Measurements from ENCODE around the gene HOXC10. TPM values are rescaled to one million over a fixed set of nuclear protein-coding genes. Genes with fewer than 3 reads are reported as not detected.

Gene HOXC10
- total RNA-seq, 2 donors from 2014 or later, result not detected

DNA sequence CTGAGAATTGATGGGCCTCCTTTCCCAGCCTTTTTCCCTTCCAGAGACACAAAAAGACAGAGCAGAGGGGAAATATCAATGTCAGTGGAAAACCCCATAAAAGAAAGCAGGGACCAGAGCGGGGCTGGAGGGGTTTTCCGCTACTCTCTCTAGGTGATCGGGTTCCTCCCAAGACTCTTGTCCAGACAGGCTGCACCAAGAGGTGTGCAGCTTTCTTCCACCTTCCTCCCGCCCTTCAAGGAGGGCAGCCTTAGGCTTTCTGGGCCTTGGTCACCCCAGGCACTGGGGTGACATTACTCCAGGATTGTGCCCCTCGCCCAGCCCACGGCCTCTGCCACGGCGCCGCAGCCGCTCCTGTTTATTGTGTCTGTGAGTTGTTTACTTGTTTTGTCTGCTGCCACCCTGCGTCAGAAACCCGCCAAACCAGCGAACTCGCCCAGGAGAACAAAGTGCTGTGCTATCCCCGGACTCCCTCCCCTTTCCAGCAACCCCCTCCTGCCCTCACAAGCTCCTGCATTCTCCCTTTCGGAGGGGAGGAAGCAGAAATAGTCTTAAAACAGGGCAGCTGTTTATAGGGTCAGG is 36.6 kb downstream of the HOXC10 start:
- no peaks in the 10 kb centered on the region for H3K36me3 Mint-ChIP-seq
- H3K9me3 Mint-ChIP-seq, result no peaks in the 10 kb centered on the region
- H3K27ac Mint-ChIP-seq, result no peak overlapping the region
- DNase-seq (ENCODE audit: low spot score in 2 of 2) (no peak), ATAC-seq (no peak)

DNA sequence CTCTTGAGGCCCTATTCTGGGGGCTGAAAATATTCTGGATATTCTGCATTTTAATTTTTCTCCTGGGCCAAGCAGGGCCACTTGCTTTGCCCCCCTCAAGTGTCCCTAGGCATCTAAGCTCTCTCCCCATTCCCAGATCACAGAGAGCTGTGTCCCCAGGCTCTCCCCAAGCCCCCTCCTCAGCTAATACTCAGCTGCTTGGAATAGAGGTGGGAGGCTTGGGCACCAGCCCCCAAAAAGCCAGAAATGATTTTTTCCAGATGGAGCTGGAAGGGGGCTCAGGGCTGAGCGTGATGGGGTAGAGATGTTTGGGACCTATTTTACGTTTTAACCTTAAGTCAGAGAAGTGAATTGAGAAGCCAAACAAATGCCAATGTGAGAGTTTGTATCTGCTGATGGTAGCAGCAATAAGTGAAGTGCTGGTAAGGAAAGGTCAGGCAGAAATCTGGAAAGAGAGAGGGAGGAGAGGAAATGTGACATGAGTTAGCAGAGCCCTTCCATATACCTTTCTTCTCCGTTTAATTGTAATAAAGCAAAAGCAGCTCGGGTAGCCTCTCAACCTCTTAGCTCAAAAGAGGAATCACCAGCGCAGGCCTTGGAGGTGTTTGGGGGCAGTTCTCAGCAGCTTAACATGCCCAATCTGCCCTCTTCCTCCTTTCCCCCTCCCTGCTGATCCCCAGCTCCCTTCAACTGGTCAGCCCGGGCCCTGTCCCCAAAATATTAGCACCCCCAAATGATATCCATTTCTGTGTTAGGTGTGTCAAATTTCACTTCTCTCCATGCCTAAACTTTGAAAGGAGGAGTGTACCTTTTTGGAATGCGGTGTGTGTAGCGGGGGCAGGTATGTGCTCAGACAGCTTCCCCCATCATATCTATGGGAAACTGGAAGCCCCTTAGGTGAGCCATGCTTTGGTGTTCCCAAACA is 38.3 kb downstream of the HOXC10 start:
- DNase-seq (ENCODE audit: low spot score in 2 of 2) (no peak), ATAC-seq (no peak)
- H3K27ac Mint-ChIP-seq, result no peak overlapping the region
- H3K9me3 Mint-ChIP-seq, result no peaks in the 10 kb centered on the region
- H3K36me3 Mint-ChIP-seq, result no peaks in the 10 kb centered on the region

DNA sequence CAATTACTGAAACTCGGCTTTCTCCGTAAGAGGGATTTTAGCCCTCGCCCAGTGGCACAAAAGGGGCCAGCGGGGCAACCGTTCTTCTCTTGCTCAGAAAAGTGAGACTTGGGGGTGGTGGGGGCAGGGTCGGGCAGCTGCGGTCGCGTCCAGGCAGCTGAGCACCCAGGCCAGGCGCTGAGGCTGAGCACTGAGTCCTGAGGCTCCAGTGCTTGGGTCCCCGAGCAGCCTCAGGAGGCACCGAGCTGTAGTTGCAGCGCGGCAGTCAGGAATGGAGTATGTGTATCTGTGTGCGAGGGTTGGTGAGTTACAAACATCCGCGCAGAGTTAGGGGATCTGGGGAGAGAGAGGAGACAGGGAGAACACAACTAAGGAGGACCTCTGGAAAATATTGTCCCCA is 39.2 kb downstream of the HOXC10 start:
- no peaks in the 10 kb centered on the region for H3K36me3 Mint-ChIP-seq
- DNase-seq (ENCODE audit: low spot score in 2 of 2), result no peak
- no peak for ATAC-seq
- H3K27ac Mint-ChIP-seq, result no peak overlapping the region
- no peaks in the 10 kb centered on the region for H3K9me3 Mint-ChIP-seq

DNA sequence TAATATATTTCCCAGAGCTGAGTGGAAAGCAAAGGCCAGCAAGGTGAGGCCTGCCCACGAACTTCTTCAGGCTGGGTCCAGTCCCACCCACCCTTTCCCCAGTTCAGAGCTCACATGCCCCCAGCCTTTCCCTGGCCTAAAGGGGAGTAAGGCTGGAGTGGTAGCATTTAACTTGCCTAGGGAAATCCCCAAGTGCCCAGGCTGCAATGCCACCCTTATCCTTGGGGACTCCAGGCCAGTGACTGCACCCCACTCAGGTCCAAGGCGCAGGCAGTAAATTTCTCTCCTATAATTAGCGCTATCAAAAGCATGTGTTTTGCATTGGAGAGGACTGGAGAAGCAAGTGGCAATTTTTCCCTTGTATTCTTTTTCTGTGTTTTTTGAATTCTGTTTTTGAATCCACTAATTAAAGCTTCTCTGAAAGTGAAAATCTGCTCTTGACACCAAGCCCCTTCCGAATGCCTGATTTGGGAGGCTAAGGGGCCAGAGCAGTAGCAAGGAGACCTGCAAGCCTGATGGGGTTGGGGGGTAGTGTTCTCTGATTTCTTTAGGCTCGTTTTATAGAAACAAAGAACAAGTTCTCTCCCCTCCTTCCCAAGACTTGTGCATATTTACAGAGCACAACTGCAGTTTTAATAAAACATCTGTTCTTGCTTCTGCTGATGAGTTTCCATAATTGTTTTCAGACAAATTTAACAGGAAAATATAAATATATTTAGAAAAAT is 39.8 kb downstream of the HOXC10 start:
- no peak for DNase-seq (ENCODE audit: low spot score in 2 of 2)
- Mint-ChIP-seq H3K9me3 (no peaks in the 10 kb centered on the region), H3K27ac (no peak overlapping the region), H3K36me3 (no peaks in the 10 kb centered on the region)
- no peak for ATAC-seq

DNA sequence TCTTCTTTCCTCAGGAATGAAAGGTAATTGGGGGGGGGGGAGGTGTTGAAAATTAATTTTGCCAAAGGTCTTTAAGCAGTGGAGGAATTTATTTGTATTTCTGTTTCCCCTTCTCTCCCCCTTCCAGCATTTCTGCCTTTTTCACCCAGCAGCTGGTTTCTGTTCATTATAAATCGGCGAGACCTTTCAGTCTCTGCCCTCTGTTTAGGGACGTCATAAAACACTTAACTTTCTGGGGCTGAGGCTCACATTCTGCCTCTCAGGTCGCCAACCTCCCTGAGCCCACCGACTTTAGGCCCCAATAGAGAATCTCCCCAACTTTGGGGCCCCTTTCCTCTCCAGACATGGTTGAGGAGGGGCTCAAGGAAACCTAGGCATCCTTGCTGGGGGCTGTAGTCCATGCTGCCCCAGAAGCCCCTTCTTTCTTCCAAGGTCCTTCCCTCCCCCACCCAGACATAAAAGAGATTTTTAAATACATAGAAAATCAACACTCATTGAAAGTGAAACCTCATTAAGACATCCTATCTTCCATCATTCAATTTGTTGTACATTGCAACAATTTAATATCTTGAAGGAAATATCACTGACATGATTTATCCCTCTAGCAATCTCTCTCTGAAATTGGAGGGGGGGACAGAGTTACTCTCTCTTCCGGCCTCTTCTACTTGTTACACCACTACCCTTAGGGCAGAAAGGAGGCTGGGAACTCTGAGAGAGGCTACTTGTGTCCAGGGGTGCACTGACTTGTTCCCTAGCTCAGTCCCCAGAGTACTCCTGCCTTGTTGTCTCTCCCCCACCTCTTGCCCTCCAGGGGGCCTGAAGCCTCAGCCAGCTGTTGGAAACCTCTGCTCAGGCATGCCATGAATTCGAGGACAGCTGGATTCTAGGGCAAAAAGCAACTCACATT is 40.8 kb downstream of the HOXC10 start:
- H3K9me3 Mint-ChIP-seq, result no peaks in the 10 kb centered on the region
- H3K27ac Mint-ChIP-seq, result no peak overlapping the region
- DNase-seq (ENCODE audit: low spot score in 2 of 2), result no peak
- ATAC-seq, result no peak
- no peaks in the 10 kb centered on the region for H3K36me3 Mint-ChIP-seq

DNA sequence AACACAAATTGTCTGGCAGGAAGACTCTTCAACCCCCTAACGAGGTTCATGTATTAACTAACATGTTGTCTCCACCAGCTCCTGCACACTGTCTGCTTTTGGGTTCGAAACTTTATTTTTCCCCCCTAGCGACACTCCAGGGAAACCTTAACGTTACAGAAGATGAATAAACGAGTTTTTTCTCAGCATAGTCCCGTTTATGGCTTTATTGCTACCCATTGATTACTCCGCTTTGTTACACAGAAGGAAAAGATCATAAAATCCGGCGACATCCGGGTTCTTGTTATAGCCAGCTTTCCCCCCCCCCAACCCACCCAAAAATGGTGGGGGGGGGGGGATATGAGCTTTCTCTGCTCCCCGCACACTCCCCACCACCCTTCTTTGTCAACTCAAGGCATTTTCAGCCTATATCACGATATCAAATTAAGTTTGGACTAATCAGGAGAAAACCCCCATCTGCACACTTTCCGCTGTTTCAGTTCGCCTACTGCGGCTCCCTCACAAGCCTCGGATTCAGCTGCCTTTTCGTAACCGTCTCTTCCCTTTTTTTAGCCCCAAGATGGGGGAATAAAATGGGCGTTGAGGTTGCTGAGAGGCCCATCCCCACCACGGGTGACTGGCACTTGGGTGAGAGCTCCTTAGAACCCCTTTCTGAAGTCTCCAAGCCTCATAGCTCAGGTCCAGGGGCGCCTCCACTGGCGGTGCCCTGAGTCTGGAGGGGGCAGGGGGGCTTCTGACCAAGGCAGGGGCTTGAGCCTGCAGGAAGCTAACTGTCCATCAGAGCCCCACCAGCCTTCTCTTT is 41.9 kb downstream of the HOXC10 start:
- DNase-seq (ENCODE audit: low spot score in 2 of 2) (no peak), ATAC-seq (no peak)
- H3K27ac Mint-ChIP-seq, result no peak overlapping the region
- no peaks in the 10 kb centered on the region for H3K9me3 Mint-ChIP-seq
- H3K36me3 Mint-ChIP-seq, result no peaks in the 10 kb centered on the region

DNA sequence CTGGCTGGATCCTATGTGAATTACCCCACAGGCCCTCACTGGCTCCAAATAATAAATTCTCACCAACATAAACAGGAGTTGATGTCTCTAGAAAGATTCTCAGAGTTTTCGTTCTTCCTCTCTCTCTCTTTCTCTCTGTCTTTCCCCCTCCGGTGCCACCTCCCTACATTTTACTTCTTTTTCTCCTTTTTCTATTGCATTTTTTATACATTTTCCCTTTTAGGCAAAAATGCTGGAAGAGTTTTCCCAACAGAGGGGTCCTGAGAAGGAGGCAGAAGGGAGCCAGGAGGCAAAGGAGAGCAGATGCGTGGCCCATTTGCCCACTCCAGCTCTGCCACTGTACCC is 42.5 kb downstream of the HOXC10 start:
- no peak for DNase-seq (ENCODE audit: low spot score in 2 of 2)
- Mint-ChIP-seq H3K36me3 (peaks cover 0 to 4% of the 10 kb centered on the region in 2 donors), H3K27ac (no peak overlapping the region), H3K9me3 (no peaks in the 10 kb centered on the region)
- ATAC-seq, result no peak

DNA sequence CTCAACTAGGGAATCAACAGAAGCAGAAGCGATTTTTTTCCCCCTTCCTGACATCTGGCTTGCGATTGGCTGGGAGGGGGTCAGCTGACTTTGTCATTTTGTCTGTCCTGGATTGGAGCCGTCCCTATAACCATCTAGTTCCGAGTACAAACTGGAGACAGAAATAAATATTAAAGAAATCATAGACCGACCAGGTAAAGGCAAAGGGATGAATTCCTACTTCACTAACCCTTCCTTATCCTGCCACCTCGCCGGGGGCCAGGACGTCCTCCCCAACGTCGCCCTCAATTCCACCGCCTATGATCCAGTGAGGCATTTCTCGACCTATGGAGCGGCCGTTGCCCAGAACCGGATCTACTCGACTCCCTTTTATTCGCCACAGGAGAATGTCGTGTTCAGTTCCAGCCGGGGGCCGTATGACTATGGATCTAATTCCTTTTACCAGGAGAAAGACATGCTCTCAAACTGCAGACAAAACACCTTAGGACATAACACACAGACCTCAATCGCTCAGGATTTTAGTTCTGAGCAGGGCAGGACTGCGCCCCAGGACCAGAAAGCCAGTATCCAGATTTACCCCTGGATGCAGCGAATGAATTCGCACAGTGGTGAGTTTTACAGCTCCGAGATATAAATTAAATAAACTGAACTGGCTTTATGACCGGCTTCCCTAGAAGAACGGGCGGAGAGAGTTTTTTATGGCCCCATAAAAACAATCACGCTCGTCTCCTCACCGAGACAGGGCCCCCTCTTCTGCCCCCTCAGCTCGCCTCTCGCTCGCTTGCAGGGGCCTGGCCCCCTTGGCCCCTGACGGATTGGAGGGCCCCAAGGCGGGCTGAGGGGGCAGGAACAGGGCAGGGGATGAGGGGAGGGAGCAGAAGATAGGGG is 43.6 kb downstream of the HOXC10 start, which contains the start of gene HOXC6:
Gene HOXC6 (plus strand): TSS at position 127 of the 888 bp plus-strand sequence. CDS start 82 bp downstream, at position 209.
- Mint-ChIP-seq H3K9me3 (no peaks in the 10 kb centered on the region), H3K36me3 (peaks cover 3 to 8% of the 10 kb centered on the region in 2 donors), H3K27ac (no peak within 1 kb of the TSS)
- DNase-seq (ENCODE audit: low spot score in 2 of 2) (no peak), ATAC-seq (no peak)

DNA sequence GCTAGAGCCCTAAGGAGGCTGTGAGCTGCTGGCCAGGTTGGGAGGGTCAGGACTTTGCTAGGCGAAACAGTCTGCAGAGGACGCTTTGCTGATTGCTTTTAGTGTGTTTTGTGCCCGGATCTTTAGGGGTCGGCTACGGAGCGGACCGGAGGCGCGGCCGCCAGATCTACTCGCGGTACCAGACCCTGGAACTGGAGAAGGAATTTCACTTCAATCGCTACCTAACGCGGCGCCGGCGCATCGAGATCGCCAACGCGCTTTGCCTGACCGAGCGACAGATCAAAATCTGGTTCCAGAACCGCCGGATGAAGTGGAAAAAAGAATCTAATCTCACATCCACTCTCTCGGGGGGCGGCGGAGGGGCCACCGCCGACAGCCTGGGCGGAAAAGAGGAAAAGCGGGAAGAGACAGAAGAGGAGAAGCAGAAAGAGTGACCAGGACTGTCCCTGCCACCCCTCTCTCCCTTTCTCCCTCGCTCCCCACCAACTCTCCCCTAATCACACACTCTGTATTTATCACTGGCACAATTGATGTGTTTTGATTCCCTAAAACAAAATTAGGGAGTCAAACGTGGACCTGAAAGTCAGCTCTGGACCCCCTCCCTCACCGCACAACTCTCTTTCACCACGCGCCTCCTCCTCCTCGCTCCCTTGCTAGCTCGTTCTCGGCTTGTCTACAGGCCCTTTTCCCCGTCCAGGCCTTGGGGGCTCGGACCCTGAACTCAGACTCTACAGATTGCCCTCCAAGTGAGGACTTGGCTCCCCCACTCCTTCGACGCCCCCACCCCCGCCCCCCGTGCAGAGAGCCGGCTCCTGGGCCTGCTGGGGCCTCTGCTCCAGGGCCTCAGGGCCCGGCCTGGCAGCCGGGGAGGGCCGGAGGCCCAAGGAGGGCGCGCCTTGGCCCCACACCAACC is 44.8 kb downstream of the HOXC10 start:
- Mint-ChIP-seq H3K9me3 (no peaks in the 10 kb centered on the region), H3K27ac (no peak overlapping the region), H3K36me3 (peaks cover 4 to 9% of the 10 kb centered on the region in 2 donors)
- DNase-seq (ENCODE audit: low spot score in 2 of 2), result no peak
- no peak for ATAC-seq

DNA sequence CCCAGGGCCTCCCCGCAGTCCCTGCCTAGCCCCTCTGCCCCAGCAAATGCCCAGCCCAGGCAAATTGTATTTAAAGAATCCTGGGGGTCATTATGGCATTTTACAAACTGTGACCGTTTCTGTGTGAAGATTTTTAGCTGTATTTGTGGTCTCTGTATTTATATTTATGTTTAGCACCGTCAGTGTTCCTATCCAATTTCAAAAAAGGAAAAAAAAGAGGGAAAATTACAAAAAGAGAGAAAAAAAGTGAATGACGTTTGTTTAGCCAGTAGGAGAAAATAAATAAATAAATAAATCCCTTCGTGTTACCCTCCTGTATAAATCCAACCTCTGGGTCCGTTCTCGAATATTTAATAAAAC is 45.5 kb downstream of the HOXC10 start:
- Mint-ChIP-seq H3K36me3 (peaks cover 4 to 14% of the 10 kb centered on the region in 2 donors), H3K27ac (no peak overlapping the region), H3K9me3 (no peaks in the 10 kb centered on the region)
- DNase-seq (ENCODE audit: low spot score in 2 of 2) (no peak), ATAC-seq (no peak)

DNA sequence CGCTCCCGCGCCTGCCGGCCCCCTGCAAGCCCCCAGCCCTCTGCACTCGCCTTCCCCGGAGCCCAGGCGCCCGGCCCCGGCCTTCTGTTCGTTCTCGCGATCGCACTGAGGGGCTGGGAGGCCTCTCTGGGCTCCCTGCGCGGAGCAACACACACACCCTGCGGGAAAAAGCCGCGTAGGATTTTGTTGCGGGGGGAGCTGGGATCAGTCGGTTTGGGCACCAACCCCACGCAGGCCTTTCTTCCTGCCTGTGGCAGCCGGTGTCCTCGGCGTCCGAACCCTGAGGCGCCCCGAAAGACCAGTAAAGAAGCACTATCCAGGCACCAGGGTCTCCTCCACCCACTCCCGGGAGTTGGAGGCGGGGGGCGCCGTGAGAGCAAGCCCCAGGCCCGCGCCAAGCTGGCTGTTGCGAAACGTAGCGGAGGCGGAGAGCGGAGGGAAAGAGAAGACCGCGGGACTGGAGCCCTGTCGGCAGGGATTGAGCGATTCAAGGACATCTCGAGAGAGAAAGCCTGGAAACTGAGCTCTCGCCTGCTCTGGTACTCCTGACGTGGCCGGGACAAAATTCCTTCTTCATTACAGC is 46.0 kb downstream of the HOXC10 start:
- no peak for ATAC-seq
- no peaks in the 10 kb centered on the region for H3K9me3 Mint-ChIP-seq
- peaks cover 4 to 14% of the 10 kb centered on the region in 2 donors for H3K36me3 Mint-ChIP-seq

DNA sequence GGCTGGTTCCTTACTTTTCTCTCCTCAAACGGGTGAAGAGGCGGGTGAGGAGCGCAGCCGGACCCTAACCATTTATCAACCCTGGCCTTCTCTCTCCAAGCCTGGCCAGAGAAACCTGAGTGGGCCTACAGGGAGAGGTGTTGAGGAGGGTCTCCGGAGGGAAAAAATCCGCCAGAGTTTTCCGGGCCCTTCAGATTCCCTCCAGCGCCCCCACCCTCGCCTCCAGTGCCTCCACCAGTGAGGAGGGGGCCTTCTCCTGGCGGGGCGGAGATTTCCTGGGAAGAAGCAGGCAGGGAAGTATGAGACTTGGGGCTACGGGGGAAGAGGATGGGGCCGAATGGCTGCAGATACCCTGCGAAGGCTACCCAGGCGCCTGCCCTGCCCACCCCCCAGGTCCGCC is 46.5 kb downstream of the HOXC10 start:
- no peak for DNase-seq (ENCODE audit: low spot score in 2 of 2)
- Mint-ChIP-seq H3K27ac (no peak overlapping the region), H3K9me3 (no peaks in the 10 kb centered on the region), H3K36me3 (peaks cover 4 to 14% of the 10 kb centered on the region in 2 donors)
- ATAC-seq, result no peak

More for the DNA sequence above, 46.0 kb downstream of the HOXC10 start:
- no peak overlapping the region for H3K27ac Mint-ChIP-seq
- DNase-seq (ENCODE audit: low spot score in 2 of 2), result no peak

DNA sequence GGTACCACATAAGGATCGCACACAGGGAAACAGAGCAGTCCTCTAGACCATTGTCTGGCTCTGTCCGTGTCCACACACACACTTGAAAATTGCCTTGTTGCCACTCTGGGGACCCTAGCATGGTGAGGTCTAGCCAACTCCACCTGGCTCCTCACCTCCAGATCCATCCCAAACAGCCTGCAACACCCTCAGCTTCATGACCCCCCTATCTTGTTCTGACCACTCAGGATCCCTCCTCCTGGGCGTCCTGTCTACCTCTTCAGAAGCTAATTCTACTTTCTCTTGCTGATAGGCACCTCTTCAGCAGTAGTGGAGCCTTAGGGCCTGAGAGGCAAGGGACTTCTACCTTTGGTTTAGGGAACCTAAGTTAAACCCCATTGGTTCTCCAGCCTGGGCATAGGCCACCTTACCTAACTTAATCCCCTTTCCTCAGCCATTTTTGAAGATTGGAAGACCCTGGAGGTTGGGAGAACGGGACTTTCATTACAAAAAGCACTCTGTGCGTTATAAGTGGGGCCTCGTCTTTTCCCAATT is 47.2 kb downstream of the HOXC10 start:
- peak in 1 of 2 donors; percentile 18 for ATAC-seq
- Mint-ChIP-seq H3K27ac (no peak overlapping the region), H3K36me3 (peaks cover 4 to 14% of the 10 kb centered on the region in 2 donors), H3K9me3 (no peaks in the 10 kb centered on the region)
- DNase-seq (ENCODE audit: low spot score in 2 of 2), result no peak
